ENCODE measurements around the gene CAV3. TPM values are rescaled to one million over a fixed set of nuclear protein-coding genes. Genes with fewer than 3 reads are reported as not detected.

CAV3 gene
- total RNA-seq, 1 experiment from 2014 or later = 0.24 TPM

GRCh38 chr3:8794247-8794646 lies 60.6 kb downstream of the CAV3 start:
- Histone ChIP-seq H4K20me1 (ENCODE audit: insufficient read depth) (no peaks in the 10 kb centered on the region), H3K36me3 (ENCODE audit: low read depth) (no peaks in the 10 kb centered on the region), H3K4me1 (replicated peaks; ENCODE audit: insufficient read depth) (no peaks in the 10 kb centered on the region), H3F3A (ENCODE audit: insufficient read depth, low read depth) (no peaks in the 10 kb centered on the region), H3K4me3 (no peak overlapping the region), H3K4me2 (no peak overlapping the region), H3K9me2 (ENCODE audit: insufficient read depth) (no peaks in the 10 kb centered on the region), H3K27ac (no peak overlapping the region), H3K79me2 (ENCODE audit: low read depth) (no peaks in the 10 kb centered on the region), H2AFZ (no peak overlapping the region), H3K27me3 (ENCODE audit: insufficient read depth, low read depth) (no peaks in the 10 kb centered on the region), H3K9me3 (ENCODE audit: insufficient read depth, low read depth) (no peaks in the 10 kb centered on the region)
- BruUV-seq (replicated peaks) = no TSS peak
- intact Hi-C loops (cut with micrococcal nuclease; ENCODE audit: unreplicated experiment) = no loop called here
- ChIA-PET CTCF (no interaction called here), POLR2A (ENCODE audit: unreplicated experiment) (no interaction called here)
- TF ChIP-seq, protein P1, sequence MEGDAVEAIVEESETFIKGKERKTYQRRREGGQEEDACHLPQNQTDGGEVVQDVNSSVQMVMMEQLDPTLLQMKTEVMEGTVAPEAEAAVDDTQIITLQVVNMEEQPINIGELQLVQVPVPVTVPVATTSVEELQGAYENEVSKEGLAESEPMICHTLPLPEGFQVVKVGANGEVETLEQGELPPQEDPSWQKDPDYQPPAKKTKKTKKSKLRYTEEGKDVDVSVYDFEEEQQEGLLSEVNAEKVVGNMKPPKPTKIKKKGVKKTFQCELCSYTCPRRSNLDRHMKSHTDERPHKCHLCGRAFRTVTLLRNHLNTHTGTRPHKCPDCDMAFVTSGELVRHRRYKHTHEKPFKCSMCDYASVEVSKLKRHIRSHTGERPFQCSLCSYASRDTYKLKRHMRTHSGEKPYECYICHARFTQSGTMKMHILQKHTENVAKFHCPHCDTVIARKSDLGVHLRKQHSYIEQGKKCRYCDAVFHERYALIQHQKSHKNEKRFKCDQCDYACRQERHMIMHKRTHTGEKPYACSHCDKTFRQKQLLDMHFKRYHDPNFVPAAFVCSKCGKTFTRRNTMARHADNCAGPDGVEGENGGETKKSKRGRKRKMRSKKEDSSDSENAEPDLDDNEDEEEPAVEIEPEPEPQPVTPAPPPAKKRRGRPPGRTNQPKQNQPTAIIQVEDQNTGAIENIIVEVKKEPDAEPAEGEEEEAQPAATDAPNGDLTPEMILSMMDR (conservative IDR thresholded peaks at IDR 0.05) = no peak
- no peak for TF ChIP-seq EZH2 (IDR thresholded peaks at IDR 0.05; ENCODE audit: low read depth)
- DNase-seq = no peak

Other genes starting within 250 kb of the CAV3 start
- gene LMCD1, start 232.0 kb upstream of the CAV3 start, total RNA-seq (2021) = 10.0 and 10.3 TPM in 2 replicates
- 1.6 and 6.1 TPM in 2 replicates for gene SSUH2, start 89.0 kb upstream of the CAV3 start, total RNA-seq (2021)
- gene OXTR, start 35.8 kb downstream of the CAV3 start, total RNA-seq (2021) = 3.4 and 6.9 TPM in 2 replicates
- gene RAD18, start 229.7 kb downstream of the CAV3 start, total RNA-seq (2021) = 19.1 and 29.1 TPM in 2 replicates